Measurements from ENCODE around the gene ATP7B. TPM values are rescaled to one million over a fixed set of nuclear protein-coding genes. Genes with fewer than 3 reads are reported as not detected.

Gene ATP7B
- total RNA-seq, 1 donor from 2014 or later: 37.7 TPM

DNA sequence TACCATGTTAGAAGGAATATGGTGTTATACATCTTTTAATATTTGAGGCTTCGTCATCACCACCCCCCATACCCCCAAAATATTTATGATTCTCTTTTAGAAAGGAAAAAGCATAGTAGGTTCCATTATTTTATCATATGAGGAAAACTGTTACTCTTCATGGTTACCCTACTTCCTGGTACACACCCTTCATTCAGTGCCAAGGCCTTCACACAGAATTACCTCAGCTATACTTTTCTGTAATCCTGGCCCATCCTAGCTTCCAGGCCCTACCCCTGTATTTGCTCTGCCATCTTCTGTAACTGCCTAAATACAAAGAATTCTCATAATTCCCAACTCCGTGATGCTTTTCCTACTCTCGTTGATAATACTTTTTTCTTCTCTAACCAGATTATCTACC lies 8.9 kb upstream of the ATP7B start:
- Histone ChIP-seq H3K4me1 (no peaks in the 10 kb centered on the region), H3K36me3 (peaks cover 46 to 62% of the 10 kb centered on the region in 2 donors), H3K4me3 (no peak overlapping the region), H3K9me3 (peaks cover 0 to 4% of the 10 kb centered on the region in 2 donors), H3K27ac (no peak overlapping the region), H3K27me3 (no peaks in the 10 kb centered on the region)
- TF ChIP-seq, protein P1, sequence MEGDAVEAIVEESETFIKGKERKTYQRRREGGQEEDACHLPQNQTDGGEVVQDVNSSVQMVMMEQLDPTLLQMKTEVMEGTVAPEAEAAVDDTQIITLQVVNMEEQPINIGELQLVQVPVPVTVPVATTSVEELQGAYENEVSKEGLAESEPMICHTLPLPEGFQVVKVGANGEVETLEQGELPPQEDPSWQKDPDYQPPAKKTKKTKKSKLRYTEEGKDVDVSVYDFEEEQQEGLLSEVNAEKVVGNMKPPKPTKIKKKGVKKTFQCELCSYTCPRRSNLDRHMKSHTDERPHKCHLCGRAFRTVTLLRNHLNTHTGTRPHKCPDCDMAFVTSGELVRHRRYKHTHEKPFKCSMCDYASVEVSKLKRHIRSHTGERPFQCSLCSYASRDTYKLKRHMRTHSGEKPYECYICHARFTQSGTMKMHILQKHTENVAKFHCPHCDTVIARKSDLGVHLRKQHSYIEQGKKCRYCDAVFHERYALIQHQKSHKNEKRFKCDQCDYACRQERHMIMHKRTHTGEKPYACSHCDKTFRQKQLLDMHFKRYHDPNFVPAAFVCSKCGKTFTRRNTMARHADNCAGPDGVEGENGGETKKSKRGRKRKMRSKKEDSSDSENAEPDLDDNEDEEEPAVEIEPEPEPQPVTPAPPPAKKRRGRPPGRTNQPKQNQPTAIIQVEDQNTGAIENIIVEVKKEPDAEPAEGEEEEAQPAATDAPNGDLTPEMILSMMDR (IDR thresholded peaks at IDR 0.05): no peak
- DNase-seq (ENCODE audit: low spot score in 2 of 2): no peak
- intact Hi-C loops (cut with DNase I): no loop called here

DNA sequence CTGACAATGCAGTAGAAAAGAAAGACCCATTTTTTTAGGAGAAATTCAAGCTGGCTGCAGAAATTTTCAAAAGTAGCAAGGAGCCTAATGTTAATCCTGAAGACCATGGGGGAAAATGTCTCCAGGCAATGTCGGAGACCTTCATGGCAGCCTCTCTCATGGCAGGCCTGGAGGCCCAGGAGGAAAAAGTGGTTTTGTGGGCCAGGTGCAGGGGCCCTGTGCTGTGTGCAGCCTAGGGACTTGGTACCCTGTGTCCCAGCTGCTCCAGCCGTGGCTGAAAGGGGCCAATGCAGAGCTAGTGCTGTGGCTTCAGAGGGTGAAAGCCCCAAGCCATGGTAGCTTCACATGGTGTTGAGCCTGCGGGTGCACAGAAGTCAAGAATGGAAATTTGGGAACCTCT lies 5.0 kb upstream of the ATP7B start:
- intact Hi-C loops (cut with DNase I): no loop called here
- TF ChIP-seq, protein P1 (IDR thresholded peaks at IDR 0.05): no peak
- DNase-seq (ENCODE audit: low spot score in 2 of 2): no peak
- no peaks in the 10 kb centered on the region for H3K9me3 ChIP-seq
- H3K27ac ChIP-seq: no peak overlapping the region
- peaks cover 15 to 24% of the 10 kb centered on the region in 2 donors for H3K36me3 ChIP-seq
- H3K4me3 ChIP-seq: no peak overlapping the region
- H3K27me3 ChIP-seq: no peaks in the 10 kb centered on the region
- peaks cover 0 to 9% of the 10 kb centered on the region in 2 donors for H3K4me1 ChIP-seq

DNA sequence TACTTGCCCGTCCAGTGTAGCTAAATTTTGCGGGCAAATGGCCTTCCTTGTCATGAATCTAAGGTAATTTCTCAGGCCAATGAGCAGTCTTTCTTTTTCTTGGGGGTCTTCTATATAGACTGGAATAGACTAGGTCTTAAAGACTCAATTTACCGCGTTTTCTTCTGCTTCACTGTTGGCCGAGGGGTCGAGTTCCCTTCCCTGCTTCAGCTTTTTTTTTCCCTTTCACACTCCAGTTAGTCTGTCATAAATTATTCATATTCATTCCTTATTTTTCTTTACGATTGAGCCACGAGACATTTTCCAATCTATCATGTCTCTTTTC lies 1.2 kb upstream of the ATP7B start:
- intact Hi-C loops (cut with DNase I): loop anchor here (1.0 to 5.0 kb wide), 6 partner anchors 116 to 560 kb away; partner anchors contain the start of genes CKAP2, DHRS12, INTS6 and WDFY2
- no peaks in the 10 kb centered on the region for H3K36me3 ChIP-seq
- H3K27ac ChIP-seq: peak overlapping the region; percentile 22 to 65
- no peak for DNase-seq (ENCODE audit: low spot score in 2 of 2)
- H3K9me3 ChIP-seq: no peaks in the 10 kb centered on the region
- no peaks in the 10 kb centered on the region for H3K27me3 ChIP-seq
- H3K4me3 ChIP-seq: peak overlapping the region; percentile 73 to 75
- TF ChIP-seq, protein P1 (IDR thresholded peaks at IDR 0.05): no peak
- peaks cover 0 to 9% of the 10 kb centered on the region in 2 donors for H3K4me1 ChIP-seq

DNA sequence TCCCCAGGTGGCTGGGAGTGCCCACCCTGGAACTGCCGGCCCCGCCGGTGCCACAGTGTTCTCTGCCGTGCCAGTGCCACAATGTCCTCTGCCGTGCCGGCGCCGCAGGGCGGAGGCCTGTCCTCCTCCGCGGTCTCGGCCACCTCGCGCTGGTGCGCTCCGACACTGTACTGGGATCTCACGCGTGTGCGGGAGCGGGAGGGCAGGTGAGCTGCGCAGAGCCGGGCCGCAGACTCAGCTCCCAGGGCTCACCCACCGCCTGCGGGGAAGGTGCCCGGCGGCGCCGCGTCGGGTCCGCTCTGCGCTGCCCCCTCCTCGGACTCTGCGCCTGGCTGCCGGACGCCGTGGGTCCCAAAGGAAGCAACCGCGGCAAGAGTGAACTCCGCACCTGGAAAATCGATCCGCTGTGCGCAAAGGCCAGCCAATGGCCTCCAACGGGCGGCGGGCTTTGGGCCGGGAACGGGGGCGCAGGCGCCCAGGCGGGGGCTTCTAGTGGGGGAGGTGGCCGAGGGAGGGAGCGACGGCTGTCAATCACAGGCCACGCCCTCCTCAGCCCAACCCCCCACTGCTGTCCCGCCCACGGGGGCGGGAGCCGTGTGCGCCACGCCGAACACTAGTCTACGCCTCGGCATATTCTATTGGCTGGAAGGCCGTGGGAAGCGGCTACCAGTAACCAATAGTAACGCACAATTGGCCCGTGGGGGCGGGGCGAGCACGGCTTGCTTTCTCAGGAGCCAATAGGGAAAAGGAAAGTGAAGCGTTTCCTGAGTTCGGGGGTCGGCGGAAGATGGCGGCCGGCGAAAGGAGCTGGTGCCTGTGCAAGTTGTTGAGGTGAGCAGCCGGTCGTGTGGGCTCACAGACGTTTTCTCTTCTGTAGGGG lies 622 bp upstream of the ATP7B start, which contains the start of gene ALG11:
ALG11 (plus strand) TSS at position 767 of the 880 bp plus-strand sequence; CDS start at position 788, 21 bp downstream.
- TF ChIP-seq, protein P1 (IDR thresholded peaks at IDR 0.05): no peak
- no peaks in the 10 kb centered on the region for H3K27me3 ChIP-seq
- H3K4me3 ChIP-seq: peak within 1 kb of the TSS; percentile 73 to 75
- DNase-seq (ENCODE audit: low spot score in 2 of 2): peak; percentile 97 to 100
- peaks cover 0 to 9% of the 10 kb centered on the region in 2 donors for H3K4me1 ChIP-seq
- H3K36me3 ChIP-seq: no peaks in the 10 kb centered on the region
- H3K27ac ChIP-seq: peak within 1 kb of the TSS; percentile 65 to 70
- intact Hi-C loops (cut with DNase I): loop anchor here (1.0 to 5.0 kb wide), 6 partner anchors 116 to 560 kb away; partner anchors contain the start of genes CKAP2, DHRS12, INTS6 and WDFY2
- H3K9me3 ChIP-seq: no peaks in the 10 kb centered on the region

DNA sequence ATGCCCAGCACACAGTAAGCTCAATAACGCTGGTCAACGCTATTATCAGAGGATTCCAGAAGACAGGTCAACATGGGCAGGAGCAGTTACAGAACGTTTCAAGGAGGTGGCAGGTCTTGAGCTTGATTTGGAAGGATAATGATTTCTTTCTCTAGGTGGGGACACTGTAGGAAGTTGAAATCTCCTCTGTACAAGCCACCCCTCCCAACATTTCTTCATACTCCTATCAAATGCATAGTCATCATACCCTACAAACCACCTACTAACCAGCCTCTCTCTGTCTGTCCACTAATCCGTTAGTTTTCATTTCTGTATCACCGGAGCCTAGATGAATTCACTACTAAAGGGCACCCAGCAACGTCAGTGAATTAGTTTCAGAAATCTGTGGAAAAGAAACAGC lies 1.3 kb downstream of the ATP7B start:
- intact Hi-C loops (cut with DNase I): loop anchor here (5.0 kb wide), 3 partner anchors 182 to 558 kb away; partner anchors contain the start of genes DHRS12 and INTS6
- no peak for DNase-seq (ENCODE audit: low spot score in 2 of 2)

More for the DNA sequence above, 1.3 kb downstream of the ATP7B start:
- peaks cover 0 to 9% of the 10 kb centered on the region in 2 donors for H3K4me1 ChIP-seq
- TF ChIP-seq, protein P1 (IDR thresholded peaks at IDR 0.05): no peak
- H3K27ac ChIP-seq: no peak overlapping the region
- no peaks in the 10 kb centered on the region for H3K9me3 ChIP-seq
- no peaks in the 10 kb centered on the region for H3K27me3 ChIP-seq
- H3K4me3 ChIP-seq: no peak overlapping the region
- no peaks in the 10 kb centered on the region for H3K36me3 ChIP-seq

Measured in ascending aorta (tissue), 2 donors.